Keratinocyte (primary cell): ENCODE results near the gene LHFPL2. TPM values are rescaled to one million over a fixed set of nuclear protein-coding genes. Genes with fewer than 3 reads are reported as not detected.

Experiments
- DNase-seq: peaks from one replicate; pipeline ENCODE4 v3.0.0-alpha.2; 2011; ENCODE audit warnings: low read depth, missing footprints, low spot score
- FAIRE-seq: peaks from 2 replicates; lab custom pipeline; 2011; peaks lifted over from hg19 to GRCh38; lab: Jason Lieb, UNC
- H2AFZ ChIP-seq: 2 replicates; pipeline ENCODE4 v1.6.0; 2012; ENCODE audit warnings: low read length, control low read depth, inconsistent platforms; ENCODE audit not compliant: control insufficient read depth
- H3K27ac ChIP-seq: 2 replicates; pipeline ENCODE4 v1.5.1; 2011; ENCODE audit warnings: low read length; ENCODE audit not compliant: control insufficient read depth, insufficient read depth
- H3K27me3 ChIP-seq: 3 replicates; pipeline ENCODE4 v1.6.0; 2011; ENCODE audit warnings: low read length; ENCODE audit not compliant: control insufficient read depth, insufficient read depth; ENCODE audit errors: extremely low read depth
- H3K36me3 ChIP-seq, 2 experiments: 2 replicates in 1 of 2; 3 replicates in 1 of 2; pipeline ENCODE4 v1.5.1; 2011; ENCODE audit warnings: low read length in 2 of 2, mild to moderate bottlenecking in 1 of 2; ENCODE audit not compliant: control insufficient read depth in 2 of 2, insufficient read depth in 2 of 2; ENCODE audit errors: extremely low read depth in 1 of 2
- H3K4me1 ChIP-seq: 3 replicates; pipeline ENCODE4 v1.5.1; 2011; ENCODE audit warnings: low read length; ENCODE audit not compliant: control insufficient read depth, insufficient read depth; ENCODE audit errors: extremely low read depth
- H3K4me2 ChIP-seq: 3 replicates; pipeline ENCODE4 v1.6.0; 2011; ENCODE audit warnings: low read depth, low read length; ENCODE audit not compliant: control insufficient read depth, insufficient read depth; ENCODE audit errors: extremely low read depth
- H3K4me3 ChIP-seq, 3 experiments: fragments of 200-600 bp in 1 of 3; sonication (generic) in 1 of 3; 2 replicates in 2 of 3; 3 replicates in 1 of 3; pipeline ENCODE4 v1.5.1; 2011 to 2016; ENCODE audit warnings: low read length in 3 of 3, mild to moderate bottlenecking in 3 of 3, control low read depth in 2 of 3, inconsistent platforms in 1 of 3, low read depth in 1 of 3, mixed read lengths in 1 of 3, mixed run types in 1 of 3, moderate library complexity in 1 of 3; ENCODE audit not compliant: control insufficient read depth in 2 of 3, insufficient read depth in 2 of 3; ENCODE audit errors: extremely low read depth in 1 of 3
- H3K79me2 ChIP-seq: 2 replicates; pipeline ENCODE4 v1.6.0; 2012; ENCODE audit warnings: low read length; ENCODE audit not compliant: control insufficient read depth, insufficient read depth
- H3K9ac ChIP-seq: 3 replicates; pipeline ENCODE4 v1.6.0; 2011; ENCODE audit warnings: low read length; ENCODE audit not compliant: control insufficient read depth, insufficient read depth; ENCODE audit errors: extremely low read depth
- H3K9me1 ChIP-seq: 3 replicates; pipeline ENCODE4 v1.6.0; 2011; ENCODE audit warnings: low read length; ENCODE audit not compliant: control insufficient read depth, insufficient read depth; ENCODE audit errors: extremely low read depth
- H3K9me3 ChIP-seq: 2 replicates; pipeline ENCODE4 v1.5.1; 2012; ENCODE audit warnings: low read depth, low read length; ENCODE audit not compliant: control insufficient read depth
- H4K20me1 ChIP-seq: 3 replicates; pipeline ENCODE4 v1.6.0; 2011; ENCODE audit warnings: low read length; ENCODE audit not compliant: control insufficient read depth, insufficient read depth; ENCODE audit errors: extremely low read depth
- CTCF ChIP-seq, 3 experiments: IDR thresholded peaks in 1 of 3; conservative IDR thresholded peaks in 1 of 3; optimal IDR thresholded peaks in 1 of 3; 2 replicates in 2 of 3; 3 replicates in 1 of 3; pipeline versions ENCODE3 to v1.5.1; 2011; ENCODE audit warnings: low read length in 3 of 3, mild to moderate bottlenecking in 3 of 3, moderate library complexity in 2 of 3, control low read depth in 1 of 3, inconsistent platforms in 1 of 3; ENCODE audit not compliant: insufficient read depth in 2 of 3; ENCODE audit errors: extremely low read depth in 1 of 3
- EZH2 ChIP-seq: IDR thresholded peaks from one replicate; pipeline ENCODE4 v1.6.1; 2012; ENCODE audit warnings: inconsistent platforms, mild to moderate bottlenecking, low read length, moderate library complexity
- dilution Hi-C: fragments of 300-500 bp; cut with MboI; formaldehyde crosslinking; loops from one replicate; pipeline ENCODE4 v1.7.0; 2020; ENCODE audit warnings: low sequenced_read_pairs; ENCODE audit not compliant: extremely low pct_ligation_motif_present
- polyA plus RNA-seq, 5 experiments: library from polyadenylated mRNA; depleted of rRNA in 3 of 5; stranded (reverse) in 3 of 5; stranded (forward) in 1 of 5; unstranded in 1 of 5; fragments of >200 nt; gene quantifications; 1 replicate in 1 of 5; 2 replicates in 3 of 5; 3 replicates in 1 of 5; pipeline versions ENCODE4 v1.2.1 to v1.2.3, GENCODE V29; 2011 to 2012; ENCODE audit warnings: missing spikeins in 2 of 5, low read depth in 1 of 5, low replicate concordance in 1 of 5

Gene LHFPL2
- polyA plus RNA-seq, 1 donor (not counting 4 experiments of a cell fraction or from before 2014, with no cell fraction given) = 11.4 TPM

- no peak overlapping the region for H3K27ac ChIP-seq
- H3K9ac ChIP-seq = no peak overlapping the region
- dilution Hi-C loops = no loop called here
- H3K4me2 ChIP-seq = no peak overlapping the region
- no peaks in the 10 kb centered on the region for H4K20me1 ChIP-seq
- H3K4me3 ChIP-seq = no peak overlapping the region
- no peak overlapping the region for H2AFZ ChIP-seq
- peaks cover 5% of the 10 kb centered on the region for H3K4me1 ChIP-seq
- peaks cover 14 to 32% of the 10 kb centered on the region in 2 experiments for H3K36me3 ChIP-seq
- DNase-seq (no peak), FAIRE-seq (no peak)
- no peaks in the 10 kb centered on the region for H3K9me3 ChIP-seq
- peaks cover 5% of the 10 kb centered on the region for H3K9me1 ChIP-seq
- no peaks in the 10 kb centered on the region for H3K27me3 ChIP-seq
- H3K79me2 ChIP-seq = peaks cover 43% of the 10 kb centered on the region
- TF ChIP-seq EZH2 (no peak), CTCF (optimal IDR thresholded peaks at IDR 0.05 in 1 of 3, IDR thresholded peaks at IDR 0.05 in 1 of 3, conservative IDR thresholded peaks at IDR 0.05 in 1 of 3; ENCODE audit: extremely low read depth in 1 of 3, insufficient read depth in 2 of 3, low read length in 3 of 3) (no peak)
These were observed 14.3 kb downstream of the LHFPL2 start for GRCh38 chr5:78634229-78634628.

GRCh38 chr5:78633700-78634099, 14.9 kb downstream of the LHFPL2 start:
- Histone ChIP-seq H3K79me2 (peaks cover 40% of the 10 kb centered on the region), H3K4me3 (no peak overlapping the region), H3K4me2 (no peak overlapping the region), H3K27ac (no peak overlapping the region), H3K9me1 (peaks cover 5% of the 10 kb centered on the region), H3K27me3 (no peaks in the 10 kb centered on the region), H4K20me1 (peaks cover under 1% of the 10 kb centered on the region), H3K4me1 (peaks cover 5% of the 10 kb centered on the region), H3K36me3 (peaks cover 15 to 32% of the 10 kb centered on the region in 2 experiments), H2AFZ (no peak overlapping the region), H3K9ac (no peak overlapping the region), H3K9me3 (no peaks in the 10 kb centered on the region)
- FAIRE-seq (no peak), DNase-seq (no peak)
- dilution Hi-C loops = no loop called here
- TF ChIP-seq EZH2 = no peak
- TF ChIP-seq CTCF (optimal IDR thresholded peaks at IDR 0.05 in 1 of 3, IDR thresholded peaks at IDR 0.05 in 1 of 3, conservative IDR thresholded peaks at IDR 0.05 in 1 of 3; ENCODE audit: extremely low read depth in 1 of 3, insufficient read depth in 2 of 3, low read length in 3 of 3) = no peak
